HepG2 (cell line): ENCODE results near the gene KRTAP10-8. TPM values are rescaled to one million over a fixed set of nuclear protein-coding genes. Genes with fewer than 3 reads are reported as not detected.

Experiments
- AGO2 ChIP-seq: fragments of 200-400 bp; formaldehyde crosslinking; optimal IDR thresholded peaks from 2 replicates; pipeline ENCODE3; 2017; ENCODE audit warnings: mild to moderate bottlenecking, low read depth, low read length, moderate library complexity
- CEBPG ChIP-seq: IDR thresholded peaks from 2 replicates; pipeline ENCODE4 v1.6.1; 2016
- EP300 ChIP-seq, 3 experiments: sonication (generic) in 1 of 3; formaldehyde crosslinking in 1 of 3; IDR thresholded peaks; 2 replicates each; pipeline versions ENCODE4 v1.5.1 to v1.6.1; 2011 to 2020; ENCODE audit warnings: low read depth in 2 of 3, low read length in 2 of 3, borderline replicate concordance in 1 of 3, improper control_type of control experiment in 1 of 3, mild to moderate bottlenecking in 1 of 3, missing genetic modification reagents in 1 of 3, moderate library complexity in 1 of 3
- HNRNPK ChIP-seq: fragments of 200-400 bp; formaldehyde crosslinking; IDR thresholded peaks from 2 replicates; pipeline ENCODE4 v1.6.1; 2018; ENCODE audit warnings: low read length, low read depth, moderate library complexity, mild to moderate bottlenecking; ENCODE audit not compliant: poor library complexity, severe bottlenecking
- NCOA5 ChIP-seq: sonication (generic); formaldehyde crosslinking; IDR thresholded peaks from 2 replicates; pipeline ENCODE4 v1.4.0; 2020; ENCODE audit warnings: missing genetic modification reagents
- NFKB2 ChIP-seq: sonication (generic); formaldehyde crosslinking; IDR thresholded peaks from 2 replicates; pipeline ENCODE4 v1.4.0; 2020; ENCODE audit warnings: missing genetic modification reagents, borderline replicate concordance
- TGIF2 ChIP-seq: IDR thresholded peaks from 2 replicates; pipeline ENCODE4 v1.6.1; 2016; ENCODE audit warnings: control low read depth, missing compliant biosample characterization
- ZFP37 ChIP-seq: sonication (generic); formaldehyde crosslinking; IDR thresholded peaks from 2 replicates; pipeline ENCODE4 v1.4.0; 2020; ENCODE audit warnings: missing genetic modification reagents, borderline replicate concordance
- ZNF121 ChIP-seq: sonication (generic); formaldehyde crosslinking; IDR thresholded peaks from 2 replicates; pipeline ENCODE4 v1.5.0; 2020; ENCODE audit warnings: mild to moderate bottlenecking, missing genetic modification reagents
- ZNF160 ChIP-seq: sonication (generic); formaldehyde crosslinking; IDR thresholded peaks from 2 replicates; pipeline ENCODE4 v1.8.0; 2022; ENCODE audit warnings: mild to moderate bottlenecking, inconsistent platforms, missing genetic modification reagents
- ZNF432 ChIP-seq: sonication (generic); formaldehyde crosslinking; IDR thresholded peaks from 2 replicates; pipeline ENCODE4 v1.5.0; 2020; ENCODE audit warnings: missing genetic modification reagents, mild to moderate bottlenecking, borderline replicate concordance
- ZNF460 ChIP-seq: sonication (generic); formaldehyde crosslinking; IDR thresholded peaks from 2 replicates; pipeline ENCODE4 v1.5.1; 2020; ENCODE audit warnings: missing genetic modification reagents, mild to moderate bottlenecking, borderline replicate concordance
- ZNF558 ChIP-seq: sonication (generic); formaldehyde crosslinking; IDR thresholded peaks from 2 replicates; pipeline ENCODE4 v1.9.0; 2022; ENCODE audit warnings: mild to moderate bottlenecking, missing genetic modification reagents, borderline replicate concordance
- ZNF619 ChIP-seq: sonication (generic); formaldehyde crosslinking; IDR thresholded peaks from 2 replicates; pipeline ENCODE4 v1.4.0; 2020; ENCODE audit warnings: mild to moderate bottlenecking, missing genetic modification reagents
- ZNF749 ChIP-seq: sonication (generic); formaldehyde crosslinking; IDR thresholded peaks from 2 replicates; pipeline ENCODE4 v1.8.0; 2022; ENCODE audit warnings: mild to moderate bottlenecking, missing genetic modification reagents, moderate library complexity, borderline replicate concordance
- ZUFSP ChIP-seq: sonication (generic); formaldehyde crosslinking; IDR thresholded peaks from 2 replicates; pipeline ENCODE4 v1.9.0; 2021; ENCODE audit warnings: missing genetic modification reagents, mild to moderate bottlenecking, borderline replicate concordance
- polyA plus RNA-seq, 8 experiments: library from polyadenylated mRNA; depleted of rRNA in 3 of 8; stranded (reverse) in 7 of 8; unstranded in 1 of 8; fragments of >200 nt; fragmentation: Illumina TruSeq in 4 of 8; extraction: Trizol in 4 of 8; gene quantifications; 2 replicates each; pipeline versions ENCODE4 v1.2.1 to v1.2.3, GENCODE V29; 2011 to 2016; ENCODE audit warnings: low read depth in 4 of 8, missing spikeins in 1 of 8, mixed read lengths in 1 of 8; ENCODE audit not compliant: insufficient read depth in 1 of 8
- total RNA-seq, 5 experiments: library from RNA; depleted of rRNA; stranded (reverse); fragments of >200 nt; fragmentation: Illumina TruSeq; extraction: Trizol; gene quantifications; 2 replicates each; pipeline ENCODE4 v1.2.3, GENCODE V29; 2016; ENCODE audit warnings: low read depth in 1 of 5
- TF ChIP-seq, protein P1 (sequence below): sonication (generic); formaldehyde crosslinking; IDR thresholded peaks from 2 replicates; pipeline ENCODE4 v1.4.0; 2020; ENCODE audit warnings: missing genetic modification reagents

The KRTAP10-8 gene
- total and polyA plus RNA-seq, 2 of the 13 experiments (the other 11 are each of a cell fraction or from before 2014, with no cell fraction given) = not detected

GRCh38 chr21:44593598-44594405 is 18.1 kb upstream of the KRTAP10-8 start (continued):
- no peak for TF ChIP-seq ZUFSP (CRISPR knock-in tag)
- no peak for TF ChIP-seq ZNF558
- TF ChIP-seq, protein P1, sequence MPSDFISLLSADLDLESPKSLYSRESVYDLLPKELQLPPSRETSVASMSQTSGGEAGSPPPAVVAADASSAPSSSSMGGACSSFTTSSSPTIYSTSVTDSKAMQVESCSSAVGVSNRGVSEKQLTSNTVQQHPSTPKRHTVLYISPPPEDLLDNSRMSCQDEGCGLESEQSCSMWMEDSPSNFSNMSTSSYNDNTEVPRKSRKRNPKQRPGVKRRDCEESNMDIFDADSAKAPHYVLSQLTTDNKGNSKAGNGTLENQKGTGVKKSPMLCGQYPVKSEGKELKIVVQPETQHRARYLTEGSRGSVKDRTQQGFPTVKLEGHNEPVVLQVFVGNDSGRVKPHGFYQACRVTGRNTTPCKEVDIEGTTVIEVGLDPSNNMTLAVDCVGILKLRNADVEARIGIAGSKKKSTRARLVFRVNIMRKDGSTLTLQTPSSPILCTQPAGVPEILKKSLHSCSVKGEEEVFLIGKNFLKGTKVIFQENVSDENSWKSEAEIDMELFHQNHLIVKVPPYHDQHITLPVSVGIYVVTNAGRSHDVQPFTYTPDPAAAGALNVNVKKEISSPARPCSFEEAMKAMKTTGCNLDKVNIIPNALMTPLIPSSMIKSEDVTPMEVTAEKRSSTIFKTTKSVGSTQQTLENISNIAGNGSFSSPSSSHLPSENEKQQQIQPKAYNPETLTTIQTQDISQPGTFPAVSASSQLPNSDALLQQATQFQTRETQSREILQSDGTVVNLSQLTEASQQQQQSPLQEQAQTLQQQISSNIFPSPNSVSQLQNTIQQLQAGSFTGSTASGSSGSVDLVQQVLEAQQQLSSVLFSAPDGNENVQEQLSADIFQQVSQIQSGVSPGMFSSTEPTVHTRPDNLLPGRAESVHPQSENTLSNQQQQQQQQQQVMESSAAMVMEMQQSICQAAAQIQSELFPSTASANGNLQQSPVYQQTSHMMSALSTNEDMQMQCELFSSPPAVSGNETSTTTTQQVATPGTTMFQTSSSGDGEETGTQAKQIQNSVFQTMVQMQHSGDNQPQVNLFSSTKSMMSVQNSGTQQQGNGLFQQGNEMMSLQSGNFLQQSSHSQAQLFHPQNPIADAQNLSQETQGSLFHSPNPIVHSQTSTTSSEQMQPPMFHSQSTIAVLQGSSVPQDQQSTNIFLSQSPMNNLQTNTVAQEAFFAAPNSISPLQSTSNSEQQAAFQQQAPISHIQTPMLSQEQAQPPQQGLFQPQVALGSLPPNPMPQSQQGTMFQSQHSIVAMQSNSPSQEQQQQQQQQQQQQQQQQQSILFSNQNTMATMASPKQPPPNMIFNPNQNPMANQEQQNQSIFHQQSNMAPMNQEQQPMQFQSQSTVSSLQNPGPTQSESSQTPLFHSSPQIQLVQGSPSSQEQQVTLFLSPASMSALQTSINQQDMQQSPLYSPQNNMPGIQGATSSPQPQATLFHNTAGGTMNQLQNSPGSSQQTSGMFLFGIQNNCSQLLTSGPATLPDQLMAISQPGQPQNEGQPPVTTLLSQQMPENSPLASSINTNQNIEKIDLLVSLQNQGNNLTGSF (CRISPR knock-in tag) = 0 out of 2 replicates have a peak, but pooled peaks have one; percentile 67
- no peak for TF ChIP-seq ZNF121
- peak in 1 of 2 experiments; percentile 69; a peak in 1 of 4 replicates for TF ChIP-seq EP300 (IDR thresholded peaks at IDR 0.05; ENCODE audit: low read depth in 2 of 2, low read length in 2 of 2)
- TF ChIP-seq EP300 (CRISPR knock-in tag; IDR thresholded peaks at IDR 0.05; ENCODE audit: borderline replicate concordance) = peak; percentile 76
- TF ChIP-seq HNRNPK = no peak
- no peak for TF ChIP-seq ZNF160 (CRISPR knock-in tag)
- TF ChIP-seq NCOA5 (CRISPR knock-in tag) = no peak
- no peak; the same call in 1 of the 2 replicates for TF ChIP-seq ZNF749 (CRISPR knock-in tag)
- no peak for TF ChIP-seq ZNF432 (CRISPR knock-in tag)
- TF ChIP-seq CEBPG (CRISPR knock-in tag) = peak; percentile 58; the same call in 1 of the 2 replicates
- TF ChIP-seq NFKB2 (CRISPR knock-in tag) = peak; percentile 80; the same call in 1 of the 2 replicates
- peak; percentile 86 for TF ChIP-seq ZNF619 (CRISPR knock-in tag)
- no peak for TF ChIP-seq AGO2
- TF ChIP-seq TGIF2 (CRISPR knock-in tag) = peak; percentile 29; the same call in 1 of the 2 replicates
- TF ChIP-seq ZNF460 (CRISPR knock-in tag) = peak; percentile 41; the same call in 1 of the 2 replicates
- TF ChIP-seq ZFP37 = no peak; the same call in 1 of the 2 replicates
